ENCODE results near the gene CAPN5. TPM values are rescaled to one million over a fixed set of nuclear protein-coding genes. Genes with fewer than 3 reads are reported as not detected.

The CAPN5 gene
- total and polyA plus RNA-seq, 2 donors from 2014 or later: 20.0 to 36.0 TPM

DNA sequence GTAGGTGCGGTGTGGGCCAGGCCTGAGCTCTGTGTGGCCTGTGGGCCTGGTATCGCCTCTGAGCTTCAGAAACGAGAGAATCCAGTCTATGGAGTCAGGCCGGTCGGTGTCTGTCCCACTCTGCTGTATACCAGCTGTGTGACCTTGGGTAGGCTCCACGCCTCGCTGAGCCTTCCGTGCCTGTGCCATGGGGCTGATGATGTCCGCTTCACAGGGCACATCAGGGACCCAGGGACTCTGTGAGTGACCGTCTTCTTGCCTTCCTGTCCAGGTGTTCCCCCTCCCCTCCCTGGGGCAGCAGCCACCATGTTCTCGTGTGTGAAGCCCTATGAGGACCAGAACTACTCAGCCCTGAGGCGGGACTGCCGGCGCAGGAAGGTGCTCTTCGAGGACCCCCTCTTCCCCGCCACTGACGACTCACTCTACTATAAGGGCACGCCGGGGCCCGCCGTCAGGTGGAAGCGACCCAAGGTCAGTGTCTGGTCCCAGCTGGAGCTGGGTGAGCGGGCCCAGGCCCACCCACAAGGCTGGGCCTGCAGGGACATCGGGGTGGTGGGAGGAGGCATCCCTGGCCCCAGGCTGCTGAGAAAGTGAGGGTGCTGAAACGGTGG is 17.9 kb downstream of the CAPN5 start:
- intact Hi-C loops (cut with DNase I): loop anchor here (5.0 kb wide), 1 partner anchor 32 kb away; no protein-coding TSS in a partner anchor
- no peak overlapping the region for H3K4me3 ChIP-seq (ENCODE audit: low read length in 3 of 3)
- no peak overlapping the region for H3K27ac ChIP-seq (ENCODE audit: low read depth in 2 of 2, low read length in 2 of 2)
- FAIRE-seq: no peak
- no peaks in the 10 kb centered on the region for H3K36me3 ChIP-seq (ENCODE audit: control insufficient read depth in 2 of 3, insufficient read depth in 3 of 3, low read length in 3 of 3)
- no peaks in the 10 kb centered on the region for H3K27me3 ChIP-seq (ENCODE audit: control insufficient read depth, insufficient read depth, low read length)
- DNase-seq: peak in 2 of 5 donors; percentile 27 to 68
- no peak for TF ChIP-seq CTCF (IDR thresholded peaks at IDR 0.05; ENCODE audit: borderline replicate concordance, extremely low read depth, insufficient read depth)
- peaks cover 0 to 30% (median 22%) of the 10 kb centered on the region in 3 donors for H3K4me1 ChIP-seq (ENCODE audit: control insufficient read depth in 2 of 3, insufficient read depth in 2 of 3, low read depth in 1 of 3, low read length in 3 of 3)
- H3K9ac ChIP-seq (ENCODE audit: low read length in 3 of 3): no peak overlapping the region
- H3K9me3 ChIP-seq (ENCODE audit: control insufficient read depth in 2 of 3, insufficient read depth in 1 of 3, low read length in 3 of 3): no peaks in the 10 kb centered on the region

DNA sequence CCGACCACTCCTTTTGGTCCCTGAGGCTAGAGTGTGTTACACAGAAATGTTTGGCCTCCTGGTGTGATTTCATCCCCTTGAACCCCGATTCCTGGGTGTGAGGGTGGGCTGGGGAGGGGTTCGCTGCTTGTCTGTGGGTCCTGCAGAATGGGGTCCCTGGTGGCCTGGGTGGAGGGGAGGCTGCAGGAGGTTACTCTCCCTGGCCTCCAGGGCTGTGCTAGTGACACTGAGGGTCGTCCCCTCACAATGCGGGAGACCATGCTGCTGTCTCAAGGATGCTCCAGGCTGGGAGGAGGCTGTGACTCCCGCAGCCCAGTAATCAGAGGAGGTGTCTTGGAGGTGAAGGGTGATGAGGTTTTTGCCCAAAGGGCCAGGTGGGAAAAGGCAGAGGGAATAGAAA is 18.9 kb downstream of the CAPN5 start:
- Histone ChIP-seq H3K9ac (ENCODE audit: low read length in 3 of 3) (no peak overlapping the region), H3K4me1 (ENCODE audit: control insufficient read depth in 2 of 3, insufficient read depth in 2 of 3, low read depth in 1 of 3, low read length in 3 of 3) (peaks cover 0 to 30% (median 24%) of the 10 kb centered on the region in 3 donors), H3K27me3 (ENCODE audit: control insufficient read depth, insufficient read depth, low read length) (no peaks in the 10 kb centered on the region), H3K4me3 (ENCODE audit: low read length in 3 of 3) (no peak overlapping the region), H3K9me3 (ENCODE audit: control insufficient read depth in 2 of 3, insufficient read depth in 1 of 3, low read length in 3 of 3) (no peaks in the 10 kb centered on the region), H3K27ac (ENCODE audit: low read depth in 2 of 2, low read length in 2 of 2) (no peak overlapping the region), H3K36me3 (ENCODE audit: control insufficient read depth in 2 of 3, insufficient read depth in 3 of 3, low read length in 3 of 3) (no peaks in the 10 kb centered on the region)
- FAIRE-seq (no peak), DNase-seq (peak in 1 of 5 donors; percentile 32)
- TF ChIP-seq CTCF (IDR thresholded peaks at IDR 0.05; ENCODE audit: borderline replicate concordance, extremely low read depth, insufficient read depth): no peak
- intact Hi-C loops (cut with DNase I): loop anchor here (5.0 kb wide), 1 partner anchor 33 kb away; no protein-coding TSS in a partner anchor

DNA sequence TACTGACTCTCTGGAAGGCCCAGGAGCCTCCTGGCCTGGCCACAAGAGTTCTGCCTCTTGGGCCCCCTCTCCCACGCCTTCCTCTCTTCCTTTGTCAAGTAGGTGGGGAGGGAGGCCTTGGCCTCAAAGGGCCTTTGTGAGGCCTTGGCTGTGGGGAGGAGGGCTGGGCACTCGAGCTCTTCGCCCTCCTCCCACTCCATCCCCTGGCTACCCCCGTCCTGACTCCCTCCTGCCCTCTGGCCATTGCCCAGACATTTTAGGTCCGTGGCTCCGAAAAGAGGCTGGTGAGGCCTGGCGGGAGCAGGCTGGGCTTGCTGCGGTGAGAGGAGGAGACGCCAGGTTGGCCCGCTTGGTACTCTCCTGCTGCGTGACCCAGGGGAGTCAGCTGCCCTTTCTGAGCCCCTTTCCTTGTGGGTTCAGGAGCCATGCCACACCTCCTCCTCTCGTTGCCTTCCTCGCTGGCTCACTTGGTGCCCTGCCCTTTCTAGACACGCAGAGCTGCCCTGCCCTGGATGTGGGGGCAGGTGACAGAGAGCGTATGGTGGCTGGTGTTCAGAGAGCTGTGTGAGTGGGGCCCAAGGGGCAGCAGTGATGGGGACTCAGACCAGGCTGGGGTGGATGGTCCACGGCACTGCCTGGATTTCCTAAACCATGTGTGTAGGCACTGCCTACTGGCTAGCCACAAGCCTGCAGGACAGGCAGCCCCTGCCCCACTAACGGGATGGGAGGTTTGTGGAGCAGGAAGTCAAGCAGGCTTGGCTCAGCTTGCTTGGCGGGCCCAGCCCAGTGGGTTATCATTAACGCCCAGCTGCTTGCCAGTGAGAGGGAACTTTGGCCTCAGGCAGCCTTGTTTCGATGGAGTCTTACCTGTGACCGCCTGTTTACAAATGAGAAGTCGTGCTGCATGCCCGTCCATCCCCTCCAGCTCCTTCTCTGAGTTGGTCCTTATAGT is 20.0 kb downstream of the CAPN5 start:
- no peak overlapping the region for H3K4me3 ChIP-seq (ENCODE audit: low read length in 3 of 3)
- FAIRE-seq (no peak), DNase-seq (peak in 1 of 5 donors; percentile 55)
- peaks cover 0 to 30% (median 24%) of the 10 kb centered on the region in 3 donors for H3K4me1 ChIP-seq (ENCODE audit: control insufficient read depth in 2 of 3, insufficient read depth in 2 of 3, low read depth in 1 of 3, low read length in 3 of 3)
- no peaks in the 10 kb centered on the region for H3K9me3 ChIP-seq (ENCODE audit: control insufficient read depth in 2 of 3, insufficient read depth in 1 of 3, low read length in 3 of 3)
- peak overlapping the region; percentile 34 to 86 for H3K27ac ChIP-seq (ENCODE audit: low read depth in 2 of 2, low read length in 2 of 2)
- intact Hi-C loops (cut with DNase I): loop anchor here (5.0 kb wide), 1 partner anchor 34 kb away; no protein-coding TSS in a partner anchor
- no peak overlapping the region for H3K9ac ChIP-seq (ENCODE audit: low read length in 3 of 3)
- TF ChIP-seq CTCF (IDR thresholded peaks at IDR 0.05; ENCODE audit: borderline replicate concordance, extremely low read depth, insufficient read depth): no peak
- no peaks in the 10 kb centered on the region for H3K27me3 ChIP-seq (ENCODE audit: control insufficient read depth, insufficient read depth, low read length)
- no peaks in the 10 kb centered on the region for H3K36me3 ChIP-seq (ENCODE audit: control insufficient read depth in 2 of 3, insufficient read depth in 3 of 3, low read length in 3 of 3)

Data from kidney (tissue), 14 donors.